ENCODE data around the gene TRIM29. TPM values are rescaled to one million over a fixed set of nuclear protein-coding genes. Genes with fewer than 3 reads are reported as not detected.

The TRIM29 gene
- total and polyA plus RNA-seq, 2 experiments from 2014 or later = 0.28 TPM; not detected in 1

GRCh38 chr11:120134931-120135228 lies 3.0 kb downstream of the TRIM29 start:
- no peak for DNase-seq (ENCODE audit: low spot score)
- H3K27ac Mint-ChIP-seq = no peak overlapping the region
- Histone ChIP-seq H4K20me1 (replicated peaks; ENCODE audit: insufficient read depth) (no peaks in the 10 kb centered on the region), H3K4me3 (no peak overlapping the region), H3K36me3 (ENCODE audit: insufficient read depth) (no peaks in the 10 kb centered on the region), H3K4me1 (ENCODE audit: insufficient read depth) (no peaks in the 10 kb centered on the region; the same call in 1 of the 2 replicates), H3K27me3 (ENCODE audit: insufficient read depth) (no peaks in the 10 kb centered on the region), H3F3A (replicated peaks; ENCODE audit: low read depth) (no peaks in the 10 kb centered on the region), H3K4me2 (no peak overlapping the region), H3K79me2 (replicated peaks; ENCODE audit: insufficient read depth) (no peaks in the 10 kb centered on the region), H3K27ac (ENCODE audit: low read depth) (no peak overlapping the region), H3K9me2 (ENCODE audit: insufficient read depth) (no peaks in the 10 kb centered on the region), H2AFZ (no peak overlapping the region)
- no peak overlapping the region for H3K4me3 Mint-ChIP-seq
- peaks cover 5% of the 10 kb centered on the region; the same call in 1 of the 3 replicates for H3K4me1 Mint-ChIP-seq
- TF ChIP-seq ZNF114 (CRISPR knock-in tag; IDR thresholded peaks at IDR 0.05) (no peak), JUNB (IDR thresholded peaks at IDR 0.05; ENCODE audit: unreplicated experiment) (no peak), EZH2phosphoT487 (IDR thresholded peaks at IDR 0.05; ENCODE audit: unreplicated experiment) (no peak), ZNF462 (CRISPR knock-in tag; IDR thresholded peaks at IDR 0.05) (no peak), STAT1 (IDR thresholded peaks at IDR 0.05; ENCODE audit: unreplicated experiment) (no peak), REST (IDR thresholded peaks at IDR 0.05; ENCODE audit: unreplicated experiment) (no peak), ETS1 (IDR thresholded peaks at IDR 0.05) (no peak)
- peaks cover 9% of the 10 kb centered on the region for H3K27me3 Mint-ChIP-seq (ENCODE audit: insufficient read depth, low read depth, poor library complexity)
- H3K9me3 Mint-ChIP-seq = no peaks in the 10 kb centered on the region
- no peaks in the 10 kb centered on the region for H3K36me3 Mint-ChIP-seq (ENCODE audit: low read depth)
- no peak for ATAC-seq
